ENCODE measurements around the gene SLC6A6.

Gene SLC6A6

GRCh38 chr3:14459787-14460186, 57.4 kb downstream of the SLC6A6 start:
- H3K9me3 ChIP-seq (ENCODE audit: insufficient read depth, low read length) = no peaks in the 10 kb centered on the region
- no peaks in the 10 kb centered on the region for H3K79me2 ChIP-seq (ENCODE audit: insufficient read depth, low read length)
- no peak overlapping the region for H3K27ac ChIP-seq (ENCODE audit: low read depth, low read length)
- H4K20me1 ChIP-seq (ENCODE audit: low read depth, low read length) = no peaks in the 10 kb centered on the region
- no peak overlapping the region for H3K4me2 ChIP-seq (ENCODE audit: low read depth, low read length, poor library complexity, severe bottlenecking)
- no peaks in the 10 kb centered on the region for H3F3A ChIP-seq (ENCODE audit: insufficient read depth)
- H3K9ac ChIP-seq (ENCODE audit: low read length) = no peak overlapping the region
- H3K36me3 ChIP-seq (ENCODE audit: low read length) = no peaks in the 10 kb centered on the region
- no peaks in the 10 kb centered on the region for H3K9me2 ChIP-seq (replicated peaks; ENCODE audit: insufficient read depth, low read length)
- no peak overlapping the region for H2AFZ ChIP-seq (ENCODE audit: low read depth, low read length, severe bottlenecking)
- H3K27me3 ChIP-seq (ENCODE audit: low read length) = no peaks in the 10 kb centered on the region
- TF ChIP-seq CTCF (IDR thresholded peaks at IDR 0.05; ENCODE audit: insufficient read depth, low read length, poor library complexity, severe bottlenecking) = no peak
- no peak overlapping the region for H3K4me3 ChIP-seq (ENCODE audit: insufficient read depth, low read length, poor library complexity, severe bottlenecking)

GRCh38 chr3:14460342-14461005, 58.1 kb downstream of the SLC6A6 start:
- no peaks in the 10 kb centered on the region for H4K20me1 ChIP-seq (ENCODE audit: low read depth, low read length)
- no peaks in the 10 kb centered on the region for H3K36me3 ChIP-seq (ENCODE audit: low read length)
- H3K4me2 ChIP-seq (ENCODE audit: low read depth, low read length, poor library complexity, severe bottlenecking) = no peak overlapping the region
- no peak overlapping the region for H3K4me3 ChIP-seq (ENCODE audit: insufficient read depth, low read length, poor library complexity, severe bottlenecking)
- no peak overlapping the region for H3K27ac ChIP-seq (ENCODE audit: low read depth, low read length)
- TF ChIP-seq CTCF (IDR thresholded peaks at IDR 0.05; ENCODE audit: insufficient read depth, low read length, poor library complexity, severe bottlenecking) = no peak
- no peak for TF ChIP-seq EZH2phosphoT487 (conservative IDR thresholded peaks at IDR 0.05; ENCODE audit: low read length)
- no peaks in the 10 kb centered on the region for H3K79me2 ChIP-seq (ENCODE audit: insufficient read depth, low read length)
- H2AFZ ChIP-seq (ENCODE audit: low read depth, low read length, severe bottlenecking) = no peak overlapping the region
- no peaks in the 10 kb centered on the region for H3K27me3 ChIP-seq (ENCODE audit: low read length)
- no peaks in the 10 kb centered on the region for H3K9me2 ChIP-seq (replicated peaks; ENCODE audit: insufficient read depth, low read length)
- no peaks in the 10 kb centered on the region for H3F3A ChIP-seq (ENCODE audit: insufficient read depth)
- H3K9ac ChIP-seq (ENCODE audit: low read length) = no peak overlapping the region
- H3K9me3 ChIP-seq (ENCODE audit: insufficient read depth, low read length) = no peaks in the 10 kb centered on the region

- H3K27ac ChIP-seq (ENCODE audit: low read depth, low read length) = no peak overlapping the region
- no peaks in the 10 kb centered on the region for H3K36me3 ChIP-seq (ENCODE audit: low read length)
- H4K20me1 ChIP-seq (ENCODE audit: low read depth, low read length) = no peaks in the 10 kb centered on the region
- no peak overlapping the region for H3K4me3 ChIP-seq (ENCODE audit: insufficient read depth, low read length, poor library complexity, severe bottlenecking)
- H3F3A ChIP-seq (ENCODE audit: insufficient read depth) = no peaks in the 10 kb centered on the region
- H3K27me3 ChIP-seq (ENCODE audit: low read length) = no peaks in the 10 kb centered on the region
- no peak overlapping the region for H2AFZ ChIP-seq (ENCODE audit: low read depth, low read length, severe bottlenecking)
- no peaks in the 10 kb centered on the region for H3K79me2 ChIP-seq (ENCODE audit: insufficient read depth, low read length)
- H3K4me2 ChIP-seq (ENCODE audit: low read depth, low read length, poor library complexity, severe bottlenecking) = no peak overlapping the region
- H3K9me2 ChIP-seq (replicated peaks; ENCODE audit: insufficient read depth, low read length) = no peaks in the 10 kb centered on the region
- H3K9me3 ChIP-seq (ENCODE audit: insufficient read depth, low read length) = no peaks in the 10 kb centered on the region
- TF ChIP-seq CTCF (IDR thresholded peaks at IDR 0.05; ENCODE audit: insufficient read depth, low read length, poor library complexity, severe bottlenecking) (no peak), EZH2phosphoT487 (conservative IDR thresholded peaks at IDR 0.05; ENCODE audit: low read length) (no peak)
- no peak overlapping the region for H3K9ac ChIP-seq (ENCODE audit: low read length)
Observed at GRCh38 chr3:14461006-14461747, 58.8 kb downstream of the SLC6A6 start.

All from SU-DHL-6 (cell line).